CD1c-positive myeloid dendritic cell (primary cell): ENCODE results near the gene PCBD1.
A peak's percentile ranks its signal among the peaks of the same experiment; 100 is the strongest.

ENCODE experiments used
- DNase-seq: peaks from one replicate; pipeline ENCODE4 v3.0.0-alpha.2; 2016; ENCODE audit errors: extremely low spot score

Gene PCBD1

DNA sequence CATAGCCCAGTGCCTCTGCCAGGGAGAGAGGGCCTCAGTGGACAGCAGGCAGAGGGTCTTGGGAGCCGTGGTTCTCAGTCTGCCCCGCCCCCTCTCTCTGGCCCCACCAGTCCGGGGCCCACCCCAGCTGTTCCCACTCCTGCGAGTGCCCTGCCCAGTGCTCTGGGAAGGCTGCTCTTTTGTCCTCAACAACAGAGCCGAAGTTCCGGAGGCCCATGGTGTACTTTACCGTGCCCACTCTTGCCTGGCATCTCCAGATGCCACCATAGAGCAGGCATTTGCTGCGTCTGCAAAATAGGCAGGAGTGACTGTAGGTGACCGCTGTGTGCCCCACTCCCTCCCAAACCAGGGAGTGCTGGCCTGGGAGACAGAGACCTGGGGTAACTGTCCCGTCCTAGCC is 29.3 kb upstream of the PCBD1 start:
- DNase-seq, result no peak

GRCh38 chr10:70917226-70917625 is 28.9 kb upstream of the PCBD1 start:
- no peak for DNase-seq

- no peak for DNase-seq
These were observed 27.9 kb upstream of the PCBD1 start for GRCh38 chr10:70916241-70916640.

DNA sequence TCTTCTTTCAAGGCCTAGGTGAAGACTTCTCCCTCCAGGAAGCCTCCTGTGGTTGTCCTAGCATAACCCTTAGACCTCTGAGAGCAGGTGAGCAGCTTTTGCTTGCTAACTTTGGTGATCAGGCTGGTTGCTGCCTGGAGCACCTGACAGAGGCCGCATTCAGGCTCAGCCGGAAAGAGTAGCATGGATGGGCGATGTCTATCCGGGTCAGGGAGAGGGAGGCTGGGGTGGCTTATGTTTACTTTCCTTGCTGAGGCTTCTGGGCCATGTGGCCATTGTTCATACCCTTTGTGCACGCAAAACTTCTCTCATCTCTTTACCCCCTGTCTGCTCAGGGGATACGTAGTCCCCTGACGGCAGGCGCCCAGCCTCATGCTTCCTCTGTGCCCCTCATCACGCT is 27.4 kb upstream of the PCBD1 start:
- no peak for DNase-seq

GRCh38 chr10:70915206-70915605 is 26.8 kb upstream of the PCBD1 start:
- DNase-seq, result no peak

DNA sequence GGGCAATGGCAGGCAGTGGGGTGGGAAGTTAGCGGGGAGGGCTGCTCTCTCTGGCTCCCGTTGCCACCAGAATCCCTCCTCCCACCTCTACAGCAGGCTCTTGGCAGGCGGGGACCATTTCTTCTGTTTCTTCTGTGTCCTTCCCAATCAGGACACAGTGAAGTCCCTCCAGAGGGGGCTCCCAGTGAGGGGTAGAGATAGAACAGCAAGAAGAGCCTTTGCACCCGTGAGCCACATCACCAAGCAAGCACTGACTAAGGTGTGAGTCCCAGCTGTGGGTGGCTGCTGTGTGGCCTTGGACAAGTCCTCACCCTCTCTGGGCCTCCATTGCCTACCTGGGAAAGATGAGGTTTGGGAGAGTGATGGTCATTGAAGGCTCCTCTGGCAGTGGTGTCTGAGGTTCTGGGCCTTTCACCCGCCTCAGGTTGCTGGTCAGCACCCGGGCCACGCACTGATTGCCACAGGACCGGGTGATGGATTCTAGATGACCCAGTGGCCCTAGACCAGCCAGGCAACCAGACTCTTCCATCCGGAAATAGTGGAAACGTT is 26.0 kb upstream of the PCBD1 start:
- no peak for DNase-seq

DNA sequence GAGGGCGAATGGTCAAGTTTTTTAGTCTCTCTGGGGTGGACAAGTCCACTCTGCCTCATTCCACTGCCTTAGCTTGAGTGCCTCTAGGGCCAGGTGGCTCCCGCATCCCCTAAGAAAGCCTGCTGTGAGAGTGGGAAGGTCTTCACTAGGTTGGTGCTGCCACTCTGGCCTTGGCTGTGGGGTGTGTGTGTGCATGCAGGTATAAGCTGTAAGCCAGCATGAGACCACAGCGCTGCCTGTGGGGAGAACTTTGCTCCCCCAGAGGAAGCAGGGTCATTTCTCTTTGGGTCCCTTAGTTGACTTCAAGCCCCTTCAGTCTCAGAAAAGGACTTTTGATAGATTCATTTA is 25.5 kb upstream of the PCBD1 start:
- no peak for DNase-seq

- no peak for DNase-seq
These were observed 25.0 kb upstream of the PCBD1 start for GRCh38 chr10:70913191-70913892.

DNA sequence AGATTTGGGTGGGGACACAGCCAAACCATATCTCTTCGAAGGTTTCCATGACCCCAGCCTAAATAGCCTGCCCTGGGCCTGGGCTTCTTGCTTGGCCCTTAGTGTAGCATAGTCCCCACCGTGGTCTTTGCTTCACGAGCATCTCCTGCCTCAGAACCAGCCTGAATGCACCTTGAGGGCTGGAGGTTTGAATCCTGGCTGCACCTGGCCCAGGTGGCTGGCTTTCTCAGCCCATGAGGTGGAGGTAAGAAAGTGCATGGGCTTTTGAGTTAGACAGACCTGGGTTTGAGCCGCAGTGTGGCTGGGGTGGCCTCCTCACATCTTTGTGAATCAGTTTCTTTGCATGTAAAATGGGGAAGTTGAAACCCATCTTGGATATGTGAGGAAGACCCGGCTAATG is 24.2 kb upstream of the PCBD1 start:
- DNase-seq, result no peak

GRCh38 chr10:70911386-70911785 is 23.0 kb upstream of the PCBD1 start:
- no peak for DNase-seq

- no peak for DNase-seq
These were observed 22.3 kb upstream of the PCBD1 start for GRCh38 chr10:70910486-70911341.

DNA sequence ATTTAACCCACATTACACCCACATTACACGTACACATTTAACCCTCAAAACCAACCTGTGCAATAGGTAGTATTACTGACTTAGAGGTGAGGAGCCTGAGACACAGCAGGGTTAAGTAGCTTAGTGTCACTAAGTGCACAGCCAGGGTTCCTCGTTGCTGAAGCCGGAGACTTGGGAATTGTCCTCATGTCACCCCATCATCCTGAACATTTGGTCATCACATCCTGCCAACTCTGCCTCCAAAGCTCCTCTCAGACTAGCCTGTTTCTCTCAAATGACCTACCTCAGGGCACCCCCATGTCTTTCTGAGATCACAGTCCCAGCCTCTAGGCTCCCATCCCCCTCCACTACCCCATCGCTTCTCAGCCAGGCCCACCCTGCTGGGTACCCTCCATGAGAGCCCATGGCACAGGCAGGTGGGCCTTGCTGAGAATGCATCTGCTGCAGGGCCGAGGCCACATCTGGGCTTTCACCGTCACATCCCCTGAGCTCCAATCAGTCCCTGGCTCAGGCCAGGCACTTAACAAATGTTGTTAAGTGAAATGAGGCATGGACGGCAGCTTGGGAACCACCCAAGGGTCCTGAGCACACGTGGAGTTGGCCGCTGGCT is 21.1 kb upstream of the PCBD1 start:
- DNase-seq, result no peak

DNA sequence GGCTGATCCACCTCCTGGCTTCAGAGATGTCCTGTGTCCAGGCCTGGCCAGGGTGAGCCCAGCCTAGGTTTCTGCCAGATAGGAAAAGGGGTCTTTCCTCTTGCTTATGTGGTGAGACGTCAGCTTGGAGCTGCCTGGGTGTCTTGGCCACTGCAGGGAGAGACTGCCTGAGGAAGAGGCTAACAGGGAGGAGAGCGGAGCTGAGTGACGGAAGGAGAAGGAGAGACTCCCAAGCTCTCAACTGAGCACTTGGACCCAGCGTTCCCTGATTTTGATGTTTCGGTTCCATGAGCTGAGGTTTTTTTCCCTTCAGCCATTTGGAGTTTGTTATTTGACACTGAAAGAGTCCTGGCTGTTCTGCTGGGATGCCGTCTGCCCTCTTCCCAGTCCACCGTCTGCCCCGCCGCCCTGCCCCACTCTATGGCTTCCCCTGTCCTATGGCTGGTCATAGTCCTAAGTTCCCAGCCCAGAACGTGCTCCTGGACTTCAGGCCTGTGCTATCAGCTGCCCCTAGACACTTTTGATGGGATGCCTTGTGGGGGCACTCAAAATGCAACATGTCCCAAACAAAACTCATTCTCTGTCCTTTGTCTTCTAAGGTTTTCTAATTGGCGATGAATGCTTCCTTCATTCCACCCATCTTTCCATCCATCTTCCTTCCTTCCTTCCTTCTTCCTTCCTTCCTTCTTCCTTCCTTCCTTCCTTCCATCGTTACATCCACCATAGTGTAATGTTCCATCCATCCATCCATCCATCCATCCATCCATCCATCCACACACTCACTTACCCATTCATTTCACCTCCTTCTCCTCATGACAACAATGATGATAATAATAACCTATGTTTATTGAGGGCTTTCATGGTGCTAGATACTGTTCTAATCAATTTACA is 20.3 kb upstream of the PCBD1 start:
- no peak for DNase-seq

DNA sequence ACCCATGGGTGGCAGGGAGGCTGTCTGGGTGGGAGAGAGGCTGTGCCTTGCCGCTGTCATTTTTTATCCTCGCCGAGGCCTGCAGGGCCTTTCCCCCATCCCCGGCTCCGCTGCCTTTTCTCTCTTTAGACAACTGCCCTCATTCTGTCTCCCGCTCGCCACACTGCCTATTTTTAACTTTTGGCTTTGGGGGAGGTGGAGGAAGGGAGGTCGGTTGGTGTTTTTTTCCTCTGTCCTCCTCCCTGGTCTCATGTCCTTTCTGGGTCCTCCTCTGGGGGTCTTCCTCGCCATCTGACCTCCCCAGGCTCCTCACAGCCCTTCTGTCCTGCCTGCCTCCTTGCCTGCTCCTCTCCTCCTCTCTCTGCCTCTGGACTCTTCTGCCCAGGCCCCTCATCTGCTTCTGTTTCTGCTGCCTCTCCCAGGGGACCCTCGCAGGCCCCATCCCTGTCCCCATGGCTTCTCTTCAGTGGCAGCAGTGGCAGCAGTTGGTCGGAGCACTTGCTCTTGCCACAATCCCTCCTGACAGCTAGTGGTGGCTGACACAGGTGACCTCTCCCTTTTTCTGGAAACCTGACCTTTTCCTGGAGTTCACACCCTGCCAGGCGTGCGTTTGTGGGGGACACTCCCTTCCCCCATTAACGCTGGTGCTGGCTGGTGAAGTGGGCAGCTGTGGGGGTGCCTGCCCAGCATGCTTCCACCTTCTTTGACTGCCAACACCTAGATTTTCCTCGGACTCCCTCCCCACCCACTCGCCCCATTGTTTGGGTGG is 19.5 kb upstream of the PCBD1 start:
- DNase-seq, result no peak

- DNase-seq, result no peak
These were observed 18.7 kb upstream of the PCBD1 start for GRCh38 chr10:70906953-70907636.

DNA sequence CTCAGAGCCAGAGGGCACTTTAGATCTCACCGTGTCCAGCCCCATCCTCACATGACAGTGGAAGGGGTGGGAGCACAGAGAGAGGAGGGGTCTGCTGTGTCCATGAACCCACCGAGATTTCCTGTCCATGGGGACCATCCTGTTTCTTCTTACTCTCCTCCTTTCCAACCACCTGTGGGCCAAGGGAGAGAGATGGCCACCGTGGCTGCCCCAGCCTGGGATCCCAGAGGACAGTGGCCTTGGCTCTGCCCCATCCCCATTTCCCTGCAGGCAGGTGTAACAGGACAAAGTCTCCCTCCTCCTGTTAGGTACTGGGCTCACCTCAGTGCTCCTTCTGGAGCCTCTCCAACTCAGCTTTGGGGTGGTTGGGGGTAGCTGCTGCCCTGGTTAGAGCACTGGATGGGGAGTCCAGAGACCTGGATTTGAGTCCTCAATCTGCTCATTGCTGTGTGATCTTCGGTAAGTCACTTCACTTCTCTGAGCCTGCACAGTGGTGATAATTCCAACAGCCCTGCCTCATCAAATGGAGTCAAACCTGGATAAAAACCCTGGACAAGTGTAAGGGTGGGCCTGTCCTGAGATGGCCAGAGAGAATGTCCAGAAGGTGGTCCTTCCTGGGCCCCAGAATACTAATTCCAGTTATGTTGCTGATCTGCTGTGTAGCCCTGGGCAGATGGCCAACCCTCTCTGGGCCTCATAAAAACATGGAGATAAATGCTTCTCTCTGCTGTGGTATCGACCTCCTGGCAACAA is 17.8 kb upstream of the PCBD1 start:
- no peak for DNase-seq

- no peak for DNase-seq
These were observed 17.0 kb upstream of the PCBD1 start for GRCh38 chr10:70905071-70906021.

DNA sequence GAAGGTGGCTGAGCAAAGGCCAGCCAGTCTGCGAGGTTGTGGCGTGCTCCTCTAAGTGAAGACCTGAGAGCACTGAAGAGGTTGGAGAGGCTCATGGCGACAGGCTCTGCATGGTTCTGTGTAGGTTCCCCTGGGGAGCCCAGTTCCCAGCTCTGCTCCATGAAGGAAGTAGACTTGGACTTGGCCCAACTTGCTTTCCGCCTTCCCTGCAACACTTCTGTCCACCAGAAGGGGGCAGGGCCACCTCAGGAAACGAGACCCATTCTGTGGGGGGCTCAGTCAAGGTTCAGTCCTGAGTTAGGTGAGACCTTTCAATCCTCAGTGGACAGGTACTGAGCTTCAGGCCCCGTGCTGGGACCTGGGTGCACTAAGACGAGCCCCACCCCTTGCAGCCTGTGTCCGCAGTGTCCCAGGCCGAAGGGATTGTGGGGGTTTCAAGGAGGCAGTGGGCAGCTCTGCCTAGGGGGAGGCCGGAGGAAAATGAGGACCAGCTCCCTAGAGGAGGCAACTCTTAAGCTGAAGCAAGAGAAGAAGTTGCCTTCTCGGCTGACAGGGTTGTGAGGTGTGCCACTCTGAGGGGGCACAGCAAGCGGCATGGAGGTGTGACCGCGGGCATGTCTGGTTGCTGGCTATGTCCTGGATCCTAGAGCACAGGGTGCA is 15.0 kb upstream of the PCBD1 start:
- peak; percentile 45 for DNase-seq
